Neural crest cell (in vitro differentiated cells): Measurements from ENCODE around the gene ATP5PD. TPM values are rescaled to one million over a fixed set of nuclear protein-coding genes. Genes with fewer than 3 reads are reported as not detected.

Experiments
- DNase-seq: peaks from one replicate; pipeline ENCODE4 v3.0.0; 2021; ENCODE audit warnings: low read depth, mixed read lengths, low spot score
- H3K27ac Mint-ChIP-seq: one replicate; pipeline ENCODE4 v1.8.0; 2021; ENCODE audit warnings: mild to moderate bottlenecking, mixed read lengths; ENCODE audit not compliant: unreplicated experiment
- H3K27me3 Mint-ChIP-seq: 2 replicates; pipeline ENCODE4 v1.8.0; 2021; ENCODE audit warnings: low read depth, mild to moderate bottlenecking, mixed read lengths
- H3K36me3 Mint-ChIP-seq: 2 replicates; pipeline ENCODE4 v1.8.0; 2021; ENCODE audit warnings: low read depth, mild to moderate bottlenecking, mixed read lengths
- H3K4me1 Mint-ChIP-seq: 2 replicates; pipeline ENCODE4 v1.8.0; 2021; ENCODE audit warnings: mixed read lengths
- H3K4me3 Mint-ChIP-seq: one replicate; pipeline ENCODE4 v1.8.0; 2021; ENCODE audit warnings: mild to moderate bottlenecking, mixed read lengths
- H3K9me3 Mint-ChIP-seq: 2 replicates; pipeline ENCODE4 v1.8.0; 2021; ENCODE audit warnings: mixed read lengths
- total RNA-seq: library from RNA; stranded (reverse); gene quantifications from 2 replicates; pipeline ENCODE4 v1.2.1, GENCODE V29; 2021
- TF ChIP-seq, protein P1 (sequence below): fragments of 200-600 bp; sonication (generic); conservative IDR thresholded peaks from 2 replicates; pipeline ENCODE4 v1.5.0; 2021; ENCODE audit warnings: antibody characterized with exemption, mild to moderate bottlenecking

Gene ATP5PD
- total RNA-seq, 1 donor from 2014 or later: 198 TPM

DNA sequence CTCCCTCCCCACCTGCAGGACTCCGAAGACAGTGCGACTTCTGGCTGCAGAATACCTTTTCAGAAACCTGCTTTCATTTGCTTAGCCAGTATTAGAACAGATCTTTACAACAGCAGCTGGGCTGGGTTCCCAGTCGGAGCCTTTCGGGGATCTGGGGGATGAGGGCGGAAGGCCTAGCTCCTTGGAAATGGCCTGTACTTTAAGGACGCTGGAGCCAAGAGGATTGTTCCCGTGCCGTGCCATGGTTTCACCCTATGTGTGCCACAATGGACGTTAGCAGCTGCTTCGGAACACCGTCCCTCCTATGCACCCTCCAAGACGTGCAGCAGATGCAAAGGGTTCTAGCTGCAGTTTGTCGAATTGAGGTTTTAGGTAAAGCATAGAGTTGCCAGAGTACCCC lies 16.4 kb upstream of the ATP5PD start:
- Mint-ChIP-seq H3K27me3 (no peaks in the 10 kb centered on the region), H3K36me3 (no peaks in the 10 kb centered on the region), H3K4me3 (no peak overlapping the region), H3K4me1 (no peaks in the 10 kb centered on the region), H3K9me3 (no peaks in the 10 kb centered on the region), H3K27ac (no peak overlapping the region)
- DNase-seq: no peak
- TF ChIP-seq, protein P1, sequence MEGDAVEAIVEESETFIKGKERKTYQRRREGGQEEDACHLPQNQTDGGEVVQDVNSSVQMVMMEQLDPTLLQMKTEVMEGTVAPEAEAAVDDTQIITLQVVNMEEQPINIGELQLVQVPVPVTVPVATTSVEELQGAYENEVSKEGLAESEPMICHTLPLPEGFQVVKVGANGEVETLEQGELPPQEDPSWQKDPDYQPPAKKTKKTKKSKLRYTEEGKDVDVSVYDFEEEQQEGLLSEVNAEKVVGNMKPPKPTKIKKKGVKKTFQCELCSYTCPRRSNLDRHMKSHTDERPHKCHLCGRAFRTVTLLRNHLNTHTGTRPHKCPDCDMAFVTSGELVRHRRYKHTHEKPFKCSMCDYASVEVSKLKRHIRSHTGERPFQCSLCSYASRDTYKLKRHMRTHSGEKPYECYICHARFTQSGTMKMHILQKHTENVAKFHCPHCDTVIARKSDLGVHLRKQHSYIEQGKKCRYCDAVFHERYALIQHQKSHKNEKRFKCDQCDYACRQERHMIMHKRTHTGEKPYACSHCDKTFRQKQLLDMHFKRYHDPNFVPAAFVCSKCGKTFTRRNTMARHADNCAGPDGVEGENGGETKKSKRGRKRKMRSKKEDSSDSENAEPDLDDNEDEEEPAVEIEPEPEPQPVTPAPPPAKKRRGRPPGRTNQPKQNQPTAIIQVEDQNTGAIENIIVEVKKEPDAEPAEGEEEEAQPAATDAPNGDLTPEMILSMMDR: no peak

DNA sequence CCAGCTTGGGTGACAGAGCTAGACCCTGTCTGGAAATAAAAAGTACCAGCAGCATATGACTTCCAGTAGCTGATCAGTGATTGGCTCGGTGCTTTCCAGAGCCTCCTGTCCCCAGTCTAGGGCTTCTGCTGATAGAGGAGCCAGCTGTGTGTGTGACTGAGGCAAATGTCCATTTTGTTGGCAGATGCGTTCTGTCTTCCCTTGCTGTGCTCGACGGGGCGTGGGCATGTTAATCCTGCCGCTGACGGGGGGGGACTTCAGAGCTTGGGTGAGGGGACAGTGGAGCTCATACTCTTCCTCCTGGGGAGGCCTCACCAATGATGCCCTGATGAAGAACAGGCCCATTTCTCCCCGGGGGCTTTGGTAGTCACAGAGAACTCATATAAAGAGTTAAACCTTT lies 14.8 kb upstream of the ATP5PD start:
- no peaks in the 10 kb centered on the region for H3K36me3 Mint-ChIP-seq

DNA sequence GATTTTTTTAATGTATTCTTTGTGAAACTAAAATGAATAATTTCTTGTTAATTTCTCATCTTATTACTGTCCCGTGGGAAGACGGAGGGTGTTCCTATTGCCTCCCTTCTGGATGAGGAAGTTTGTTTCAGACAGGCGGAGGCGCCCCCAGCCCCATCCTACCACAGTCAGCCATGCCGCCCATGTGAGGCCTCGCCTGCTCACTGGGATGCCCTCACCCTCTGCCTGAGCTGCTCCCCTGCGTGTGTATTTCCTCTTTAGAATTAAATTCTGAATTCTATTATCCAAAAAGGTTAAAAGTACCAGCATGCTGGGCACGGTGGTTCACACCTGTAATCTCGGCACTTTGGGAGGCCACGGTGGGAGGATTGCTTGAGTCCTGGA lies 14.3 kb upstream of the ATP5PD start:
- Mint-ChIP-seq H3K27me3 (no peaks in the 10 kb centered on the region), H3K9me3 (no peaks in the 10 kb centered on the region), H3K36me3 (no peaks in the 10 kb centered on the region), H3K4me3 (no peak overlapping the region), H3K27ac (no peak overlapping the region), H3K4me1 (no peaks in the 10 kb centered on the region)
- DNase-seq: no peak
- TF ChIP-seq, protein P1: no peak

More for the DNA sequence above, 14.8 kb upstream of the ATP5PD start:
- TF ChIP-seq, protein P1: no peak
- H3K27me3 Mint-ChIP-seq: no peaks in the 10 kb centered on the region
- no peaks in the 10 kb centered on the region for H3K9me3 Mint-ChIP-seq
- H3K27ac Mint-ChIP-seq: no peak overlapping the region
- H3K4me1 Mint-ChIP-seq: no peaks in the 10 kb centered on the region
- H3K4me3 Mint-ChIP-seq: no peak overlapping the region
- no peak for DNase-seq

DNA sequence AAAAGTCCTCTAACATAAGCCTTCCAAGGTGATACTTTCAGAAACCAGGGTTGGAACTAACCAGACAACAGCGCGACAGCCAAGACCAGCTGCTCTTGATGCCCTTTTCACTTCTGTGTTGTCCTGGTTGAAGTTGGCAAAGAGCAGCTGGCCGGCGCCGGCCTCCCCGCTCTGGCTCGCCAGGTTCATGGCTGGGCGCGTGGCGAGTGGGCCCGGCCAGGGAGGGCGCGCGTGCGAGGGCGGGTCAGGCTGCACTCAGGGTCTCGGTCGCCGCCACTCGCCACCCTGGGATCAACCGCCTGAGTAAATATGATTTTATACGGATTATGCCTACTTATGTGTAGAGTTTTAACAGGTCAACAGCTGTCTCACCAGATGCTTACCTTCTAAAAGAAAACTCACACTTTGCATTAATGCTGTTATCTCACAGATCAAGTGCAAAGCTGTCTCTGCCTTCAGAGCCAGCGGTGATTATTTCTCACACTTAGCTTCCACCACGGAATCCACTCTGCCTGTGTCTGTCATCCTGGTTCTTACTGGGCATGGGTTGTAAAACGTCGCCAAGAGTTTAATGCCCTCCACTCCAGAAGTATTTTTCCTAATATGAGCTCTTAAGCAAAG lies 13.8 kb upstream of the ATP5PD start:
- TF ChIP-seq, protein P1: no peak
- H3K4me1 Mint-ChIP-seq: no peaks in the 10 kb centered on the region
- no peaks in the 10 kb centered on the region for H3K36me3 Mint-ChIP-seq
- no peaks in the 10 kb centered on the region for H3K9me3 Mint-ChIP-seq
- no peaks in the 10 kb centered on the region for H3K27me3 Mint-ChIP-seq
- no peak overlapping the region for H3K4me3 Mint-ChIP-seq
- no peak overlapping the region for H3K27ac Mint-ChIP-seq
- DNase-seq: no peak

DNA sequence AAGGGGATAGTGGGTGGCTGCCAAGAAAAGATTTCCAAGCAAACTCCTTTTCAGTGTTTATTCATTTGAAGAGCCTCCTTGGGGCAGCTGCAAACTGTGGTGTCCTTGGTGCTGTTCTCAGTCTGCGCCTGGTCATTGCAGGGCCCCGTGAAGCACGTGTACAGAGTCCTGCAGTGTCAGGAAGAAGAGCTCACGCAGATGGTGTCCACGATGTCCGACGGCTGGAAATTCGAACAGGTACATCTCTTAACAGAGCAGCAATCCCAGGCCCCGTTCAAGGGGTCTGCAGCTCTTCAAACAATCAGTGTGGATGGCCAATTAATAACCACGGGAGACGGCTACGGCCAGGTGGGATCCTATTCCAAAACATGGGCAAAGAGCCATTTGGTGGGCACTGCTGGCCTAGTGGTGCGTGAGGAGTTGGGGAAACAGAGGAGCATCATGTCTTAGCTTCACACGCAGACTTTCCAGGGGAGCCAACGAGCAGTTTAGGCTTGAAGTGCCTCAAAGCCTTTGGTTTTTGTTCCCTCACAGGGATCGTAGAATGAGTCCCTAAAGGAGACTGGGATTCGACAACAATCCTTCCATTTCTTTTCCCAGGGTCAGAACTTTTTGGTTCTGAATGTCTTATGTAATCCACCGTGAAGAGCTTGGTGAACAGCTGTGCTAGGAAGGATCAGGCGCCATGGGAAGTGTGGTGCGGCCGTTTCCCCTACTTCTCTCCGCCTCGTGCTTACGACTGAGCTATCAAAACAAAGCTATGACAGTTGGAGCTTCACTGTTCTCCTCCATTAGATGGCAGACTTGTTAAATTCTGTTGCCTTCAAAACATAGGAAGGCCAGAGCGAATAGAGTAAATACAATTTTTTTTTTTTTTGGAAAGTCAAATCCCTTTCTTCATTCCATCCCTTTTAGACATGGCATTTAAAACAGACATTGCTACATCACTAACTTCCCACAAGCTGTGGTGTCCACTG lies 12.9 kb upstream of the ATP5PD start:
- Mint-ChIP-seq H3K27ac (no peak overlapping the region), H3K9me3 (no peaks in the 10 kb centered on the region), H3K4me1 (no peaks in the 10 kb centered on the region), H3K27me3 (no peaks in the 10 kb centered on the region), H3K4me3 (no peak overlapping the region), H3K36me3 (no peaks in the 10 kb centered on the region)
- TF ChIP-seq, protein P1: no peak
- DNase-seq: no peak
